H1 (cell line): ENCODE results near the gene ZFYVE27. TPM values are rescaled to one million over a fixed set of nuclear protein-coding genes. Genes with fewer than 3 reads are reported as not detected.

ENCODE experiments used
- CTCF ChIA-PET: fragments of 300-600 bp; sonication (Branson Sonifier 250); formaldehyde crosslinking; loops from one replicate; lab custom pipeline; 2021; ENCODE audit not compliant: partially characterized antibody; lab: Charles Lee
- POLR2A ChIA-PET: fragments of 300-600 bp; sonication (Branson Sonifier 250); formaldehyde crosslinking; loops from one replicate; lab custom pipeline; 2021; ENCODE audit warnings: inconsistent platforms; ENCODE audit not compliant: partially characterized antibody; lab: Charles Lee
- DNase-seq, 2 experiments: peaks; one replicate each; pipeline versions ENCODE4 v3.0.0 to v3.0.0-alpha.2; 2010 to 2022; ENCODE audit warnings: low spot score in 2 of 2, low read depth in 1 of 2, mixed read lengths in 1 of 2
- FAIRE-seq: peaks from 2 replicates; lab custom pipeline; 2011; peaks lifted over from hg19 to GRCh38; lab: Jason Lieb, UNC
- H2AFZ ChIP-seq: 2 replicates; pipeline ENCODE4 v1.8.1; 2012; ENCODE audit warnings: low read length, inconsistent platforms
- H2AK5ac ChIP-seq: 2 replicates; pipeline ENCODE4 v1.6.1; 2013; ENCODE audit warnings: low read depth, low read length
- H2BK120ac ChIP-seq: replicated peaks from 2 replicates; pipeline ENCODE3; 2013; ENCODE audit warnings: low read depth, low read length, inconsistent platforms
- H2BK12ac ChIP-seq: 2 replicates; pipeline ENCODE4 v1.6.1; 2013; ENCODE audit warnings: low read depth, low read length
- H2BK15ac ChIP-seq: 2 replicates; pipeline ENCODE4 v1.6.1; 2013; ENCODE audit warnings: low read length
- H2BK20ac ChIP-seq: 2 replicates; pipeline ENCODE4 v1.6.1; 2013; ENCODE audit warnings: low read length
- H2BK5ac ChIP-seq: 2 replicates; pipeline ENCODE4 v1.6.1; 2013; ENCODE audit warnings: low read depth, low read length
- H3K14ac ChIP-seq: 2 replicates; pipeline ENCODE4 v1.6.1; 2013; ENCODE audit warnings: inconsistent platforms; ENCODE audit not compliant: insufficient read length
- H3K18ac ChIP-seq: 2 replicates; pipeline ENCODE4 v1.6.1; 2013; ENCODE audit warnings: low read length; ENCODE audit errors: extremely low read depth
- H3K23ac ChIP-seq: 2 replicates; pipeline ENCODE4 v1.6.1; 2013; ENCODE audit warnings: inconsistent platforms; ENCODE audit not compliant: insufficient read length
- H3K23me2 ChIP-seq: 2 replicates; pipeline ENCODE4 v1.6.1; 2013; ENCODE audit warnings: low read depth, low read length
- H3K27ac ChIP-seq: 2 replicates; pipeline ENCODE4 v1.6.1; 2011; ENCODE audit warnings: low read depth, low read length, inconsistent platforms
- H3K27me3 ChIP-seq, 4 experiments: replicated peaks in 1 of 4; 1 replicate in 1 of 4; 2 replicates in 3 of 4; pipeline versions ENCODE4 v1.6.1 to v1.8.1; 2011 to 2013; ENCODE audit warnings: low read length in 3 of 4, mild to moderate bottlenecking in 3 of 4, inconsistent platforms in 2 of 4, mixed read lengths in 2 of 4, moderate library complexity in 1 of 4; ENCODE audit not compliant: control insufficient read depth in 3 of 4, insufficient read depth in 3 of 4; ENCODE audit errors: extremely low read depth in 1 of 4
- H3K36me3 ChIP-seq, 4 experiments: 2 replicates each; pipeline versions ENCODE4 v1.6.1 to v1.8.1; 2011 to 2013; ENCODE audit warnings: mild to moderate bottlenecking in 4 of 4, low read length in 3 of 4, moderate library complexity in 2 of 4, control low read depth in 1 of 4, inconsistent platforms in 1 of 4; ENCODE audit not compliant: insufficient read depth in 4 of 4, control insufficient read depth in 2 of 4
- H3K4ac ChIP-seq: replicated peaks from 2 replicates; pipeline ENCODE3; 2013; ENCODE audit warnings: low read length, low read depth, mixed read lengths, inconsistent platforms; ENCODE audit not compliant: insufficient read length
- H3K4me1 ChIP-seq, 4 experiments: replicated peaks in 1 of 4; 1 replicate in 1 of 4; 2 replicates in 3 of 4; pipeline versions ENCODE4 v1.6.1 to v1.8.1; 2011 to 2013; ENCODE audit warnings: low read length in 3 of 4, inconsistent platforms in 2 of 4, mixed read lengths in 1 of 4; ENCODE audit not compliant: insufficient read depth in 4 of 4, control insufficient read depth in 3 of 4
- H3K4me2 ChIP-seq, 2 experiments: 2 replicates each; pipeline versions ENCODE4 v1.6.1 to v1.8.1; 2011 to 2013; ENCODE audit warnings: low read depth in 2 of 2, low read length in 2 of 2, control low read depth in 1 of 2, inconsistent platforms in 1 of 2, mild to moderate bottlenecking in 1 of 2; ENCODE audit not compliant: insufficient read depth in 1 of 2
- H3K4me3 ChIP-seq, 4 experiments: fragments of 200-600, 300-600 bp in 1 of 4; sonication (generic), shearing (Covaris generic), sonication (Bioruptor Twin) in 1 of 4; 2 replicates each; pipeline versions ENCODE4 v1.5.1 to v1.8.1; 2011 to 2016; ENCODE audit warnings: low read length in 4 of 4, low read depth in 3 of 4, control low read depth in 2 of 4, inconsistent platforms in 2 of 4, mild to moderate bottlenecking in 2 of 4, mixed read lengths in 1 of 4, moderate library complexity in 1 of 4; ENCODE audit not compliant: insufficient read depth in 2 of 4; ENCODE audit errors: extremely low read depth in 1 of 4
- H3K56ac ChIP-seq: replicated peaks from 2 replicates; pipeline ENCODE3; 2013; ENCODE audit warnings: low read depth, mild to moderate bottlenecking, mixed read lengths, low read length, inconsistent platforms; ENCODE audit not compliant: insufficient read length
- H3K79me1 ChIP-seq: 2 replicates; pipeline ENCODE4 v1.6.1; 2013; ENCODE audit warnings: low read depth, low read length, control low read depth
- H3K79me2 ChIP-seq, 2 experiments: 2 replicates each; pipeline versions ENCODE4 v1.6.1 to v1.8.1; 2012 to 2013; ENCODE audit warnings: low read length in 2 of 2, mild to moderate bottlenecking in 2 of 2, inconsistent platforms in 1 of 2; ENCODE audit not compliant: insufficient read depth in 2 of 2, control insufficient read depth in 1 of 2
- H3K9ac ChIP-seq, 4 experiments: replicated peaks in 1 of 4; 1 replicate in 1 of 4; 2 replicates in 3 of 4; pipeline versions ENCODE4 v1.6.1 to v1.8.1; 2011 to 2013; ENCODE audit warnings: low read depth in 3 of 4, low read length in 3 of 4, control low read depth in 2 of 4, mild to moderate bottlenecking in 2 of 4, moderate library complexity in 2 of 4, inconsistent platforms in 1 of 4; ENCODE audit errors: extremely low read depth in 1 of 4
- H3K9me3 ChIP-seq, 2 experiments: 2 replicates each; pipeline versions ENCODE4 v1.6.1 to v1.8.1; 2012 to 2013; ENCODE audit warnings: mild to moderate bottlenecking in 2 of 2, moderate library complexity in 2 of 2, control low read depth in 1 of 2, inconsistent platforms in 1 of 2, low read depth in 1 of 2, low read length in 1 of 2, mixed read lengths in 1 of 2; ENCODE audit not compliant: insufficient read depth in 2 of 2
- H4K20me1 ChIP-seq, 2 experiments: replicated peaks in 1 of 2; 2 replicates each; pipeline versions ENCODE3 to v1.8.1; 2011 to 2013; ENCODE audit warnings: inconsistent platforms in 2 of 2, low read length in 2 of 2, mild to moderate bottlenecking in 1 of 2; ENCODE audit not compliant: insufficient read depth in 2 of 2, control insufficient read depth in 1 of 2
- H4K5ac ChIP-seq: 2 replicates; pipeline ENCODE4 v1.6.1; 2013; ENCODE audit warnings: low read length, low read depth, mixed read lengths, inconsistent platforms; ENCODE audit not compliant: insufficient read length
- H4K8ac ChIP-seq: 2 replicates; pipeline ENCODE4 v1.8.0; 2013; ENCODE audit warnings: mild to moderate bottlenecking, moderate library complexity, low read length, inconsistent platforms; ENCODE audit not compliant: insufficient read depth; ENCODE audit errors: extremely low read depth
- H4K91ac ChIP-seq: replicated peaks from 2 replicates; pipeline ENCODE3; 2013; ENCODE audit warnings: low read length, mixed read lengths, inconsistent platforms; ENCODE audit not compliant: insufficient read length
- ASH2L ChIP-seq: fragments of 200-600, 300-600 bp; sonication (generic); IDR thresholded peaks from one replicate; pipeline ENCODE4 v1.7.1; 2017; ENCODE audit warnings: low read length
- FOSL1 ChIP-seq: IDR thresholded peaks from 2 replicates; pipeline ENCODE4 v1.6.1; 2011; ENCODE audit warnings: mild to moderate bottlenecking, low read depth, low read length, moderate library complexity; ENCODE audit not compliant: insufficient read depth
- KDM4A ChIP-seq: IDR thresholded peaks from one replicate; pipeline ENCODE4 v1.7.1; 2012; ENCODE audit warnings: low read depth, mild to moderate bottlenecking, moderate library complexity, low read length, inconsistent platforms; ENCODE audit not compliant: severe bottlenecking
- POLR2A ChIP-seq, 2 experiments: IDR thresholded peaks; 1 replicate in 1 of 2; 2 replicates in 1 of 2; pipeline ENCODE4 v1.6.1; 2011; ENCODE audit warnings: low read depth in 2 of 2, low read length in 2 of 2, mild to moderate bottlenecking in 2 of 2; ENCODE audit errors: control extremely low read depth in 1 of 2
- POU5F1 ChIP-seq: IDR thresholded peaks from 2 replicates; pipeline ENCODE4 v1.6.1; 2011; ENCODE audit warnings: low read depth, mild to moderate bottlenecking, low read length, moderate library complexity
- SIRT6 ChIP-seq: IDR thresholded peaks from one replicate; pipeline ENCODE4 v1.7.1; 2012; ENCODE audit warnings: low read length, inconsistent platforms
- SIX5 ChIP-seq: IDR thresholded peaks from 2 replicates; pipeline ENCODE4 v1.6.1; 2011; ENCODE audit warnings: mild to moderate bottlenecking, low read depth, low read length
- SP1 ChIP-seq: IDR thresholded peaks from 2 replicates; pipeline ENCODE4 v1.6.1; 2011; ENCODE audit warnings: low read depth, low read length
- SP2 ChIP-seq: IDR thresholded peaks from 2 replicates; pipeline ENCODE4 v1.6.1; 2012; ENCODE audit warnings: mild to moderate bottlenecking, low read length, inconsistent platforms
- TCF12 ChIP-seq: IDR thresholded peaks from 2 replicates; pipeline ENCODE4 v1.6.1; 2011; ENCODE audit warnings: low read depth, mild to moderate bottlenecking, low read length
- ZNF274 ChIP-seq: IDR thresholded peaks from 2 replicates; pipeline ENCODE4 v1.7.0; 2012; ENCODE audit warnings: low read length, borderline replicate concordance; ENCODE audit errors: extremely low read depth
- WGBS, 2 experiments: shearing (Covaris generic) in 1 of 2; methylation state at CpG; one replicate each; pipeline versions ENCODE4 v1.1.6 to v1.1.7; 2013 to 2015; ENCODE audit warnings: low lambda C conversion rate in 2 of 2, mixed read lengths in 2 of 2, inconsistent platforms in 1 of 2, low coverage in 1 of 2, missing lambda C conversion rate in 1 of 2; ENCODE audit not compliant: insufficient replicate concordance in 2 of 2, insufficient coverage in 1 of 2, insufficient read length in 1 of 2; ENCODE audit errors: extremely low coverage in 1 of 2, missing lambda C conversion rate in 1 of 2; 5-methylcytosine and 5-hydroxymethylcytosine counted together
- polyA plus RNA-seq, 7 experiments: library from polyadenylated mRNA; depleted of rRNA in 3 of 7; stranded (reverse) in 5 of 7; unstranded in 2 of 7; fragments of >200 nt in 5 of 7; fragments of 200-250 nt in 2 of 7; gene quantifications; 1 replicate in 5 of 7; 2 replicates in 1 of 7; 4 replicates in 1 of 7; pipeline versions ENCODE4 v1.2.1 to v1.2.3, GENCODE V29; 2011 to 2013; ENCODE audit warnings: missing spikeins in 2 of 7, mixed read lengths in 2 of 7
- total RNA-seq: library from RNA; stranded (reverse); fragmentation: NEBNext Ultra II Directional; extraction: Animal tissue kit (Norgen Biotek cat#: 25700); gene quantifications from 2 replicates; pipeline ENCODE4 v1.2.1, GENCODE V29; 2021
- TF ChIP-seq, protein P1 (sequence below): IDR thresholded peaks from 2 replicates; pipeline ENCODE4 v1.6.1; 2011; ENCODE audit warnings: low read length, improper control_type of control experiment

The ZFYVE27 gene
- total and polyA plus RNA-seq, 2 of the 8 experiments (the other 6 are each of a cell fraction or from before 2014, with no cell fraction given) = 16.6 to 19.8 TPM

DNA sequence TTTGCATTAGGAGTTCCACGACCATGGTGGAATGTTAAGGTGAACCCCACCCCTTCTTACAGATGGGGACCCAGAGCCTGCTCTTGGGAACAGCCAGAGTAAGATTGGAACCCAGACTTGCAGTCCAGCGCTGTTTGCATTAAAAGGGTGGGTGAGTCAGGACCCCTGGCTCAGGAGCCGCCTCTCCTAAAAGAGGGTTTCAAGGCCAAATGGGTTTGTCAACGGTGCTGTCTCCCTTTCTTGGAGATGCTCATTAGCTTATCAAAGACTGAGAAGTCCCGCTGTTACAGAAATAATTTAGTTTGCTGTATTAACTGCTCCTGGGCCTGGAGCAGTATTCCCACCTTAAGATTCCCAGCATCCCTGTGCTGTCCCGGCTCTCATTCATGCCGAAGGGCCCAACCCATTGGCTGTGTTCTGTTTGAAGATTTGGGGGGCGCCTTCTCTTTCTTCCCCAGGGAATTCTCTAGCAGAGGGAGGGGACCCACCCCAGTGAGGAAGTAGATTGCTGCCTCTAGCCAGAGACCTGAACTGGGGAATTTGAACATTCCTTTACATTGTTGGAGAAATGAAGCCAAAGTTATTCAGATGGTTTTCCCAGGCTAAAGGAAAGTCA is 21.6 kb upstream of the ZFYVE27 start:
- Histone ChIP-seq H2AFZ (no peak overlapping the region), H3K36me3 (peaks cover 0 to 16% (median 4%) of the 10 kb centered on the region in 4 experiments; a peak in 3 of 8 replicates), H3K27me3 (no peaks in the 10 kb centered on the region), H3K79me2 (peaks cover 0 to 5% of the 10 kb centered on the region in 2 experiments; a peak in 1 of 4 replicates), H3K4me2 (peak overlapping the region; percentile 74 to 97), H3K27ac (0 out of 2 replicates have a peak overlapping the region, but pooled peaks have one; percentile 32), H3K23me2 (peaks cover 16% of the 10 kb centered on the region), H3K9ac (peak overlapping the region in 3 of 4 experiments; percentile 26 to 88 (median 80); a peak in 5 of 7 replicates), H3K18ac (peak overlapping the region; percentile 86), H3K9me3 (no peaks in the 10 kb centered on the region), H3K23ac (no peak overlapping the region), H4K5ac (no peak overlapping the region), H2BK5ac (peak overlapping the region; percentile 93), H3K56ac (no peak overlapping the region), H3K4ac (no peak overlapping the region), H2AK5ac (0 out of 2 replicates have a peak overlapping the region, but pooled peaks have one; percentile 16), H2BK20ac (0 out of 2 replicates have a peak overlapping the region, but pooled peaks have one; percentile 72), H4K8ac (no peak overlapping the region), H3K79me1 (0 out of 2 replicates have a peak, but pooled peaks cover 2% of the 10 kb centered on the region), H4K20me1 (no peaks in the 10 kb centered on the region), H4K91ac (peak overlapping the region; percentile 62), H2BK15ac (peak overlapping the region; percentile 97), H2BK12ac (peak overlapping the region; percentile 94; the same call in 1 of the 2 replicates), H3K4me1 (peaks cover 5 to 20% (median 13%) of the 10 kb centered on the region in 4 experiments), H2BK120ac (no peak overlapping the region), H3K4me3 (peak overlapping the region; percentile 47 to 78 (median 66)), H3K14ac (no peak overlapping the region)
- FAIRE-seq = no peak
- WGBS, 2 experiments = 14% methylated on average over 8 of the region's 8 CpGs; no CpG with 5 or more reads in 1 of the 2 experiments
- ChIA-PET CTCF (interaction anchor here (2.1 to 20.9 kb wide), 4 partner anchors 10 to 38 kb away, joined by 9 to 773 read pairs (median 134); partner anchors contain the start of genes AVPI1 and ZFYVE27), POLR2A (interaction anchor here (1.2 to 12.5 kb wide), 7 partner anchors 9 to 57 kb away, joined by 3 to 234 read pairs (median 9); partner anchors contain the start of genes AVPI1 and ZFYVE27)
- no peak for DNase-seq
- TF ChIP-seq SIRT6 (no peak), FOSL1 (no peak), POLR2A (IDR thresholded peaks at IDR 0.05; ENCODE audit: control extremely low read depth in 1 of 2, low read depth in 2 of 2, low read length in 2 of 2) (no peak), SP2 (no peak), ZNF274 (no peak), ASH2L (no peak), SIX5 (no peak), TCF12 (no peak), SP1 (no peak), POU5F1 (no peak), KDM4A (no peak)
- TF ChIP-seq, protein P1, sequence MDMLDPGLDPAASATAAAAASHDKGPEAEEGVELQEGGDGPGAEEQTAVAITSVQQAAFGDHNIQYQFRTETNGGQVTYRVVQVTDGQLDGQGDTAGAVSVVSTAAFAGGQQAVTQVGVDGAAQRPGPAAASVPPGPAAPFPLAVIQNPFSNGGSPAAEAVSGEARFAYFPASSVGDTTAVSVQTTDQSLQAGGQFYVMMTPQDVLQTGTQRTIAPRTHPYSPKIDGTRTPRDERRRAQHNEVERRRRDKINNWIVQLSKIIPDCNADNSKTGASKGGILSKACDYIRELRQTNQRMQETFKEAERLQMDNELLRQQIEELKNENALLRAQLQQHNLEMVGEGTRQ = no peak
